Measurements from ENCODE around the gene DGKQ.
"Not testable (repeated sequence)": the region's sequence is repeated elsewhere in the genome, so short reads cannot be mapped to it uniquely, and the experiment has no call there.

Gene DGKQ

GRCh38 chr4:1000686-1001260 is 27.4 kb upstream of the DGKQ start:
- Histone ChIP-seq H3K9ac (no peak overlapping the region), H3K4me2 (peak overlapping the region in 3 of 11 experiments; percentile 55 to 70 (median 59); a peak in 5 of 22 replicates), H3K27ac (no peak overlapping the region), H4K20me1 (peaks cover 17 to 88% (median 56%) of the 10 kb centered on the region in 11 experiments; a peak in 21 of 22 replicates), H3K9me3 (replicated peaks in 1 of 11) (peaks cover 0 to 11% (median 0%) of the 10 kb centered on the region in 11 experiments; a peak in 5 of 22 replicates), H3K4me3 (no peak overlapping the region), H3K4me1 (peaks cover 12 to 47% (median 27%) of the 10 kb centered on the region in 10 experiments; a peak in 18 of 20 replicates), H3K27me3 (peaks cover 97 to 100% (median 100%) of the 10 kb centered on the region in 11 experiments), H3K36me3 (no peaks in the 10 kb centered on the region)
- TF ChIP-seq Cebpa-rat (IDR thresholded peaks at IDR 0.05): no peak

- peaks cover 0 to 11% (median 0%) of the 10 kb centered on the region in 11 experiments; a peak in 5 of 22 replicates for H3K9me3 ChIP-seq (replicated peaks in 1 of 11)
- H3K4me3 ChIP-seq: no peak overlapping the region; a peak in 2 of 20 replicates
- peak overlapping the region in 8 of 11 experiments; percentile 36 to 72 (median 56); a peak in 16 of 22 replicates for H3K4me2 ChIP-seq
- H3K9ac ChIP-seq: no peak overlapping the region
- H3K27ac ChIP-seq: no peak overlapping the region
- no peak for TF ChIP-seq Cebpa-rat (IDR thresholded peaks at IDR 0.05)
- H3K36me3 ChIP-seq: no peaks in the 10 kb centered on the region
- H3K27me3 ChIP-seq: peaks cover 97 to 100% (median 99%) of the 10 kb centered on the region in 11 experiments
- H4K20me1 ChIP-seq: peaks cover 19 to 92% (median 63%) of the 10 kb centered on the region in 11 experiments; a peak in 21 of 22 replicates
- peaks cover 12 to 42% (median 26%) of the 10 kb centered on the region in 10 experiments; a peak in 18 of 20 replicates for H3K4me1 ChIP-seq
These were observed 26.6 kb upstream of the DGKQ start for GRCh38 chr4:999882-1000425.

- H3K4me3 ChIP-seq, H3K36me3 ChIP-seq, H3K27ac ChIP-seq, H3K9ac ChIP-seq: not testable (repeated sequence)
- Histone ChIP-seq H3K4me2 (peak overlapping the region in 9 of 11 experiments; percentile 26 to 72 (median 55); a peak in 15 of 22 replicates), H3K9me3 (replicated peaks in 1 of 11) (peaks cover 0 to 11% (median 0%) of the 10 kb centered on the region in 11 experiments; a peak in 5 of 22 replicates), H4K20me1 (peaks cover 19 to 92% (median 65%) of the 10 kb centered on the region in 11 experiments; a peak in 21 of 22 replicates), H3K27me3 (peaks cover 91 to 99% (median 93%) of the 10 kb centered on the region in 11 experiments), H3K4me1 (peaks cover 12 to 37% (median 24%) of the 10 kb centered on the region in 10 experiments; a peak in 18 of 20 replicates)
These were observed 26.0 kb upstream of the DGKQ start for GRCh38 chr4:999240-999863.

GRCh38 chr4:998096-998691 is 24.8 kb upstream of the DGKQ start:
- no peaks in the 10 kb centered on the region for H3K36me3 ChIP-seq
- peak overlapping the region in 3 of 10 experiments; percentile 28 to 49 (median 47); a peak in 2 of 20 replicates for H3K4me3 ChIP-seq
- H3K9me3 ChIP-seq (replicated peaks in 1 of 11): peaks cover 0 to 11% (median 0%) of the 10 kb centered on the region in 11 experiments; a peak in 5 of 22 replicates
- H3K4me1 ChIP-seq: peaks cover 12 to 37% (median 24%) of the 10 kb centered on the region in 10 experiments; a peak in 18 of 20 replicates
- no peak overlapping the region for H3K27ac ChIP-seq
- H3K9ac ChIP-seq: no peak overlapping the region
- TF ChIP-seq Cebpa-rat (IDR thresholded peaks at IDR 0.05): no peak
- H4K20me1 ChIP-seq: peaks cover 19 to 91% (median 75%) of the 10 kb centered on the region in 11 experiments; a peak in 21 of 22 replicates
- peaks cover 80 to 87% (median 81%) of the 10 kb centered on the region in 11 experiments for H3K27me3 ChIP-seq
- peak overlapping the region in 5 of 11 experiments; percentile 63 to 92 (median 75); a peak in 7 of 22 replicates for H3K4me2 ChIP-seq

- Histone ChIP-seq H3K4me2 (peak overlapping the region; percentile 55 to 94 (median 76)), H3K9ac (peak overlapping the region in 8 of 11 experiments; percentile 10 to 66 (median 42); a peak in 7 of 22 replicates), H3K36me3 (no peaks in the 10 kb centered on the region), H3K27ac (no peak overlapping the region), H3K9me3 (replicated peaks in 1 of 11) (peaks cover 0 to 11% (median 0%) of the 10 kb centered on the region in 11 experiments; a peak in 5 of 22 replicates), H3K27me3 (peaks cover 74 to 81% (median 75%) of the 10 kb centered on the region in 11 experiments), H3K4me1 (peaks cover 12 to 39% (median 25%) of the 10 kb centered on the region in 10 experiments; a peak in 18 of 20 replicates), H4K20me1 (peaks cover 19 to 96% (median 77%) of the 10 kb centered on the region in 11 experiments; a peak in 21 of 22 replicates), H3K4me3 (peak overlapping the region; percentile 28 to 59 (median 44); a peak in 13 of 20 replicates)
- no peak for TF ChIP-seq Cebpa-rat (IDR thresholded peaks at IDR 0.05)
These were observed 24.2 kb upstream of the DGKQ start for GRCh38 chr4:997375-998071.

GRCh38 chr4:996997-997374 is 23.6 kb upstream of the DGKQ start:
- no peak for TF ChIP-seq Cebpa-rat (IDR thresholded peaks at IDR 0.05)
- Histone ChIP-seq H3K9me3 (replicated peaks in 1 of 11) (peaks cover 0 to 6% (median 0%) of the 10 kb centered on the region in 11 experiments; a peak in 4 of 22 replicates), H3K4me1 (peaks cover 12 to 38% (median 26%) of the 10 kb centered on the region in 10 experiments; a peak in 18 of 20 replicates), H3K9ac (no peak overlapping the region), H3K27ac (no peak overlapping the region), H3K27me3 (peaks cover 69 to 75% (median 70%) of the 10 kb centered on the region in 11 experiments), H3K36me3 (peaks cover 0 to 2% (median 0%) of the 10 kb centered on the region in 11 experiments; a peak in 3 of 22 replicates), H4K20me1 (peaks cover 19 to 96% (median 77%) of the 10 kb centered on the region in 11 experiments; a peak in 21 of 22 replicates), H3K4me3 (peak overlapping the region in 2 of 10 experiments; percentile 37 to 47; a peak in 3 of 20 replicates), H3K4me2 (peak overlapping the region in 4 of 11 experiments; percentile 14 to 94 (median 86); a peak in 6 of 22 replicates)

GRCh38 chr4:996030-996996 is 22.9 kb upstream of the DGKQ start:
- peaks cover 62 to 69% (median 63%) of the 10 kb centered on the region in 11 experiments for H3K27me3 ChIP-seq
- H3K9ac ChIP-seq: no peak overlapping the region
- H3K4me3 ChIP-seq: no peak overlapping the region
- no peaks in the 10 kb centered on the region for H3K9me3 ChIP-seq (replicated peaks in 1 of 11)
- H3K4me1 ChIP-seq: peaks cover 12 to 37% (median 26%) of the 10 kb centered on the region in 10 experiments; a peak in 18 of 20 replicates
- no peak overlapping the region for H3K27ac ChIP-seq
- no peak for TF ChIP-seq Cebpa-rat (IDR thresholded peaks at IDR 0.05)
- H3K4me2 ChIP-seq: peak overlapping the region in 4 of 11 experiments; percentile 14 to 94 (median 86); a peak in 2 of 22 replicates
- H3K36me3 ChIP-seq: peaks cover 0 to 8% (median 4%) of the 10 kb centered on the region in 11 experiments; a peak in 11 of 22 replicates
- H4K20me1 ChIP-seq: peaks cover 19 to 96% (median 78%) of the 10 kb centered on the region in 11 experiments; a peak in 21 of 22 replicates
